ENCODE data around the gene PLA2G4E. TPM values are rescaled to one million over a fixed set of nuclear protein-coding genes. Genes with fewer than 3 reads are reported as not detected.

Gene PLA2G4E
- total and polyA plus RNA-seq, 2 of the 13 experiments (the other 11 are each of a cell fraction or from before 2014, with no cell fraction given): not detected

- Histone ChIP-seq H3K4me3 (replicated peaks in 1 of 3; ENCODE audit: insufficient read depth in 1 of 3, low read depth in 2 of 3, low read length in 3 of 3) (no peak overlapping the region), H3K9me3 (ENCODE audit: low read length) (no peaks in the 10 kb centered on the region), H3K9ac (ENCODE audit: insufficient read depth, low read depth, low read length) (no peak overlapping the region), H3K36me3 (replicated peaks in 1 of 2; ENCODE audit: control insufficient read depth in 1 of 2, insufficient read depth in 2 of 2, low read length in 2 of 2) (no peaks in the 10 kb centered on the region), H3K27ac (ENCODE audit: extremely low read length, insufficient read depth, low read length) (no peak overlapping the region), H2AFZ (ENCODE audit: low read length) (no peak overlapping the region), H3K27me3 (ENCODE audit: control insufficient read depth in 1 of 2, insufficient read depth in 2 of 2, low read length in 2 of 2) (peaks cover 0 to 32% of the 10 kb centered on the region in 2 experiments; a peak in 4 of 5 replicates), H3K79me2 (ENCODE audit: insufficient read depth, low read length) (no peaks in the 10 kb centered on the region), H3K4me2 (ENCODE audit: low read depth, low read length) (no peak overlapping the region), H3K4me1 (ENCODE audit: insufficient read depth, low read length) (peaks cover 9% of the 10 kb centered on the region), H4K20me1 (ENCODE audit: insufficient read depth, low read length) (no peaks in the 10 kb centered on the region)
- no TSS peak for BruUV-seq (replicated peaks)
- ATAC-seq: no peak
- in situ Hi-C loops (cut with HindIII; ENCODE audit: extremely low pct_ligation_motif_present, low pct_unique_long_range_greater_than_20kb) (no loop called here), intact Hi-C loops (cut with micrococcal nuclease; ENCODE audit: unreplicated experiment) (no loop called here)
- WGBS (ENCODE audit: low lambda C conversion rate): 51% methylated on average over 3 of the region's 5 CpGs
- TF ChIP-seq CBFB (CRISPR knock-in tag; IDR thresholded peaks at IDR 0.05) (no peak), ATF7-NPFF (CRISPR knock-in tag; IDR thresholded peaks at IDR 0.05; ENCODE audit: low read depth) (no peak), TCF12 (IDR thresholded peaks at IDR 0.05) (no peak), TCF12 (CRISPR knock-in tag; IDR thresholded peaks at IDR 0.05) (no peak), DRAP1 (CRISPR knock-in tag; IDR thresholded peaks at IDR 0.05) (no peak), DMAP1 (CRISPR knock-in tag; IDR thresholded peaks at IDR 0.05) (no peak), ZNF160 (CRISPR knock-in tag; IDR thresholded peaks at IDR 0.05) (no peak), TBX2 (CRISPR knock-in tag; IDR thresholded peaks at IDR 0.05; ENCODE audit: borderline replicate concordance) (no peak), ZNF710 (CRISPR knock-in tag; IDR thresholded peaks at IDR 0.05; ENCODE audit: borderline replicate concordance) (no peak)
- ChIA-PET POLR2A (no interaction called here), CTCF (ENCODE audit: low intra/inter-chr PET ratio, low total read pairs) (no interaction called here)
- FAIRE-seq: no peak
- DNase-seq (ENCODE audit: low spot score): no peak
Observed at GRCh38 chr15:41979493-41980266, 41.2 kb downstream of the PLA2G4E start.

Measured in HepG2 (cell line).